ENCODE results near the gene BLTP3A. TPM values are rescaled to one million over a fixed set of nuclear protein-coding genes. Genes with fewer than 3 reads are reported as not detected.

Gene BLTP3A
- total and polyA plus RNA-seq, 2 of the 8 experiments (the other 6 are each of a cell fraction or from before 2014, with no cell fraction given), result 8.5 to 17.2 TPM

- Histone ChIP-seq H4K8ac (ENCODE audit: extremely low read depth, insufficient read depth, low read length) (no peak overlapping the region), H3K56ac (replicated peaks; ENCODE audit: insufficient read length, low read depth, low read length) (no peak overlapping the region), H3K9me3 (ENCODE audit: insufficient read depth in 2 of 2, low read depth in 1 of 2, low read length in 1 of 2) (no peaks in the 10 kb centered on the region), H3K18ac (ENCODE audit: extremely low read depth, low read length) (no peak overlapping the region), H4K5ac (ENCODE audit: insufficient read length, low read depth, low read length) (no peak overlapping the region), H2BK12ac (ENCODE audit: low read depth, low read length) (no peak overlapping the region), H3K79me1 (ENCODE audit: low read depth, low read length) (no peaks in the 10 kb centered on the region), H3K27ac (ENCODE audit: low read depth, low read length) (no peak overlapping the region), H2BK5ac (ENCODE audit: low read depth, low read length) (no peak overlapping the region), H3K4me2 (ENCODE audit: insufficient read depth in 1 of 2, low read depth in 2 of 2, low read length in 2 of 2) (no peak overlapping the region), H3K79me2 (ENCODE audit: control insufficient read depth in 1 of 2, insufficient read depth in 2 of 2, low read length in 2 of 2) (no peaks in the 10 kb centered on the region), H4K20me1 (replicated peaks in 1 of 2; ENCODE audit: control insufficient read depth in 1 of 2, insufficient read depth in 2 of 2, low read length in 2 of 2) (no peaks in the 10 kb centered on the region), H2AK5ac (ENCODE audit: low read depth, low read length) (no peak overlapping the region), H3K36me3 (ENCODE audit: control insufficient read depth in 2 of 4, insufficient read depth in 4 of 4, low read length in 3 of 4) (no peaks in the 10 kb centered on the region), H3K23me2 (ENCODE audit: low read depth, low read length) (no peaks in the 10 kb centered on the region), H2AFZ (ENCODE audit: low read length) (no peak overlapping the region), H3K4me3 (ENCODE audit: extremely low read depth in 1 of 4, insufficient read depth in 2 of 4, low read depth in 3 of 4, low read length in 4 of 4) (no peak overlapping the region), H4K91ac (replicated peaks; ENCODE audit: insufficient read length, low read length) (no peak overlapping the region), H2BK20ac (ENCODE audit: low read length) (no peak overlapping the region), H3K4ac (replicated peaks; ENCODE audit: insufficient read length, low read depth, low read length) (no peak overlapping the region), H3K9ac (replicated peaks in 1 of 4; ENCODE audit: extremely low read depth in 1 of 4, low read depth in 3 of 4, low read length in 3 of 4) (no peak overlapping the region), H2BK15ac (ENCODE audit: low read length) (no peak overlapping the region), H3K4me1 (replicated peaks in 1 of 4; ENCODE audit: control insufficient read depth in 3 of 4, insufficient read depth in 4 of 4, low read length in 3 of 4) (no peaks in the 10 kb centered on the region), H2BK120ac (replicated peaks; ENCODE audit: low read depth, low read length) (no peak overlapping the region), H3K27me3 (replicated peaks in 1 of 4; ENCODE audit: control insufficient read depth in 3 of 4, extremely low read depth in 1 of 4, insufficient read depth in 3 of 4, low read length in 3 of 4) (peaks cover 0 to 1% (median 0%) of the 10 kb centered on the region in 4 experiments; a peak in 1 of 7 replicates), H3K23ac (ENCODE audit: insufficient read length) (no peak overlapping the region), H3K14ac (ENCODE audit: insufficient read length) (no peak overlapping the region)
- FAIRE-seq (no peak), DNase-seq (ENCODE audit: low read depth in 1 of 2, low spot score in 2 of 2) (no peak)
- ChIA-PET CTCF (ENCODE audit: partially characterized antibody) (interaction anchor here (0.6 to 1.2 kb wide), 2 partner anchors 51 to 413 kb away, joined by 3 read pairs; no protein-coding TSS in a partner anchor), POLR2A (ENCODE audit: partially characterized antibody) (interaction anchor here (0.7 to 3.0 kb wide), 7 partner anchors 9 to 319 kb away, joined by 3 to 8 read pairs (median 3); partner anchors contain the start of gene SNRPC)
- no peak for TF ChIP-seq SRF (IDR thresholded peaks at IDR 0.05; ENCODE audit: low read depth, low read length)
- TF ChIP-seq CHD2 (IDR thresholded peaks at IDR 0.05; ENCODE audit: low read length), result no peak
- no peak for TF ChIP-seq EP300 (IDR thresholded peaks at IDR 0.05; ENCODE audit: borderline replicate concordance in 1 of 2, low read depth in 2 of 2, low read length in 2 of 2)
- no peak for TF ChIP-seq CBX8 (IDR thresholded peaks at IDR 0.05; ENCODE audit: borderline replicate concordance, low read depth, low read length)
- WGBS, 2 experiments (ENCODE audit: extremely low coverage in 1 of 2, insufficient coverage in 1 of 2, insufficient read length in 1 of 2, insufficient replicate concordance in 2 of 2, low coverage in 1 of 2, low lambda C conversion rate in 2 of 2, missing lambda C conversion rate in 1 of 2), result 91% methylated on average over 6 of the region's 6 CpGs; no CpG with 5 or more reads in 1 of the 2 experiments
These were observed 45.6 kb upstream of the BLTP3A start for GRCh38 chr6:34746104-34746846.

Data from H1 (cell line).